Muscle of back (tissue), 10 donors: Measurements from ENCODE around the gene UBE3C. TPM values are rescaled to one million over a fixed set of nuclear protein-coding genes. Genes with fewer than 3 reads are reported as not detected.

Source experiments
- polyA plus RNA-seq, 10 donors: library from polyadenylated mRNA; unstranded; fragments of 120-200 nt; gene quantifications; one replicate each; pipeline ENCODE4 v1.2.1, GENCODE V29; 2013; ENCODE audit not compliant: insufficient read length in 10 of 10

Gene UBE3C
- polyA plus RNA-seq, 10 donors: 30.4 to 39.0 (median 34.7) TPM

Other genes starting within 250 kb of the UBE3C start
- gene LMBR1, start 245.7 kb upstream of the UBE3C start, polyA plus RNA-seq: 10 to 100 TPM; 28.0 to 46.0 (median 34.3) TPM
- gene NOM1, start 189.2 kb upstream of the UBE3C start, polyA plus RNA-seq: 10 to 100 TPM; 11.0 to 22.9 (median 16.7) TPM
- under 1 TPM in 1 of 10 donors, not detected in 9; 0.07 TPM for gene MNX1, start 128.3 kb upstream of the UBE3C start, polyA plus RNA-seq
- 100 to 1,000 TPM; 109 to 147 (median 127) TPM for gene DNAJB6, start 198.1 kb downstream of the UBE3C start, polyA plus RNA-seq